Activated CD4-positive, alpha-beta T cell treated with anti-CD3 and anti-CD28 coated beads for 24 hours (primary cell): ENCODE data around the gene BEST4.
"Not testable (repeated sequence)": the region's sequence is repeated elsewhere in the genome, so short reads cannot be mapped to it uniquely, and the experiment has no call there.

Experiments used
- DNase-seq, 2 donors: peaks; one replicate each; pipeline ENCODE4 v3.0.0-alpha.2; 2020; ENCODE audit warnings: low read depth in 2 of 2

BEST4 gene

GRCh38 chr1:44802306-44803061 lies 14.5 kb upstream of the BEST4 start:
- no peak for DNase-seq

GRCh38 chr1:44801491-44802305 lies 13.7 kb upstream of the BEST4 start:
- no peak for DNase-seq

GRCh38 chr1:44799770-44800584 lies 12.0 kb upstream of the BEST4 start, which contains the start of gene PLK3:
Gene PLK3, plus strand, starts transcription at chr1:44800377. Its CDS starts 87 bp downstream, at chr1:44800464.
- peak; percentile 97 to 99 for DNase-seq

GRCh38 chr1:44798481-44799365 lies 10.8 kb upstream of the BEST4 start:
- no peak for DNase-seq

- not testable (repeated sequence) for DNase-seq
Observed at GRCh38 chr1:44797886-44798285, 9.9 kb upstream of the BEST4 start.

GRCh38 chr1:44792736-44793502 lies 4.9 kb upstream of the BEST4 start:
- DNase-seq: no peak

- DNase-seq: no peak
Observed at GRCh38 chr1:44790968-44791801, 3.2 kb upstream of the BEST4 start.

GRCh38 chr1:44787506-44787905 lies 464 bp downstream of the BEST4 start:
- no peak for DNase-seq

GRCh38 chr1:44786841-44787426 lies 1.0 kb downstream of the BEST4 start:
- no peak for DNase-seq

- DNase-seq: peak in 1 of 2 donors; percentile 74
Observed at GRCh38 chr1:44786138-44786840, 1.7 kb downstream of the BEST4 start.

GRCh38 chr1:44785501-44786137 lies 2.4 kb downstream of the BEST4 start:
- no peak for DNase-seq

GRCh38 chr1:44785029-44785380 lies 3.0 kb downstream of the BEST4 start:
- DNase-seq: no peak

- no peak for DNase-seq
Observed at GRCh38 chr1:44784094-44785028, 3.6 kb downstream of the BEST4 start.

- DNase-seq: no peak
Observed at GRCh38 chr1:44783697-44784093, 4.3 kb downstream of the BEST4 start.

- DNase-seq: no peak
Observed at GRCh38 chr1:44780583-44781121, 7.3 kb downstream of the BEST4 start.
